Fibroblast of mammary gland (primary cell): ENCODE data around the gene EML3.

Source experiments
- DNase-seq: peaks from one replicate; pipeline ENCODE4 v3.0.0-alpha.2; 2010; ENCODE audit warnings: low read depth
- H3K4me3 ChIP-seq: 2 replicates; pipeline ENCODE4 v1.5.1; 2011; ENCODE audit warnings: low read depth, mild to moderate bottlenecking, low read length, moderate library complexity; ENCODE audit not compliant: control insufficient read depth
- TF ChIP-seq, protein P1 (sequence below): conservative IDR thresholded peaks from 2 replicates; pipeline ENCODE4 v1.5.1; 2011; ENCODE audit warnings: low read depth, low read length, inconsistent platforms; ENCODE audit not compliant: control insufficient read depth, insufficient read depth

Gene EML3

DNA sequence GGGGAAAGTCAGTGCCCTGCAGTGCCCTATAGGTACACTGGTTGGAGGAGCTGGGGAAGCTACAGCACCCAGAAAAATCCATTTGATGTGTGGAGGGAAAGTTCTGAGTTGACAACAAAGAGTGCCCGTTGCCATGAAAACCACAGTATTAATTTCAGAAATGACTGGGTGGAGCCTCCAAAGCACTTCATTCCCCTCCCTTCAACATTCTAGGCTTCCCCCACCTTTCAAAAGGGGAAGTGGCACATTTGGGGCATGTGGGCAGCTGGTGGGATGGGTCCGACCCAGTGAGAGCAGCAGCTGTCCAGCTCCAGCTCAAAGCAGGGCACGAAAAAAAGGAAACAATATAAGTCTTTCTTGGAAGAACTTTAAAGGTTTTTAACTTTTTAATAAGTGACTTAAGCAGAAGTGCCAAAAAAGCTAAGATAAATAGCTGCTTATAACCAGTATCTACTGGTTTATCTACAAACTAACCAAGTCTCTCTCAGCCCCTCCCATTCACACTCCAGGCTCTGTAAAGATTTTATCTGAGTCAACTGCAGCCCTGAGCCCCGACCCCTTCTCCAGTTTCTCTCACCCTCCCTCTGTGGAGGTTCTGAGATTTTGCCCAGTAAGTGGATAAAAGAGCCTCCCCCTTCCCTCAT, 57.0 kb downstream of the EML3 start:
- DNase-seq, result peak; percentile 67
- peak overlapping the region; percentile 16 for H3K4me3 ChIP-seq
- TF ChIP-seq, protein P1, sequence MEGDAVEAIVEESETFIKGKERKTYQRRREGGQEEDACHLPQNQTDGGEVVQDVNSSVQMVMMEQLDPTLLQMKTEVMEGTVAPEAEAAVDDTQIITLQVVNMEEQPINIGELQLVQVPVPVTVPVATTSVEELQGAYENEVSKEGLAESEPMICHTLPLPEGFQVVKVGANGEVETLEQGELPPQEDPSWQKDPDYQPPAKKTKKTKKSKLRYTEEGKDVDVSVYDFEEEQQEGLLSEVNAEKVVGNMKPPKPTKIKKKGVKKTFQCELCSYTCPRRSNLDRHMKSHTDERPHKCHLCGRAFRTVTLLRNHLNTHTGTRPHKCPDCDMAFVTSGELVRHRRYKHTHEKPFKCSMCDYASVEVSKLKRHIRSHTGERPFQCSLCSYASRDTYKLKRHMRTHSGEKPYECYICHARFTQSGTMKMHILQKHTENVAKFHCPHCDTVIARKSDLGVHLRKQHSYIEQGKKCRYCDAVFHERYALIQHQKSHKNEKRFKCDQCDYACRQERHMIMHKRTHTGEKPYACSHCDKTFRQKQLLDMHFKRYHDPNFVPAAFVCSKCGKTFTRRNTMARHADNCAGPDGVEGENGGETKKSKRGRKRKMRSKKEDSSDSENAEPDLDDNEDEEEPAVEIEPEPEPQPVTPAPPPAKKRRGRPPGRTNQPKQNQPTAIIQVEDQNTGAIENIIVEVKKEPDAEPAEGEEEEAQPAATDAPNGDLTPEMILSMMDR, result no peak

DNA sequence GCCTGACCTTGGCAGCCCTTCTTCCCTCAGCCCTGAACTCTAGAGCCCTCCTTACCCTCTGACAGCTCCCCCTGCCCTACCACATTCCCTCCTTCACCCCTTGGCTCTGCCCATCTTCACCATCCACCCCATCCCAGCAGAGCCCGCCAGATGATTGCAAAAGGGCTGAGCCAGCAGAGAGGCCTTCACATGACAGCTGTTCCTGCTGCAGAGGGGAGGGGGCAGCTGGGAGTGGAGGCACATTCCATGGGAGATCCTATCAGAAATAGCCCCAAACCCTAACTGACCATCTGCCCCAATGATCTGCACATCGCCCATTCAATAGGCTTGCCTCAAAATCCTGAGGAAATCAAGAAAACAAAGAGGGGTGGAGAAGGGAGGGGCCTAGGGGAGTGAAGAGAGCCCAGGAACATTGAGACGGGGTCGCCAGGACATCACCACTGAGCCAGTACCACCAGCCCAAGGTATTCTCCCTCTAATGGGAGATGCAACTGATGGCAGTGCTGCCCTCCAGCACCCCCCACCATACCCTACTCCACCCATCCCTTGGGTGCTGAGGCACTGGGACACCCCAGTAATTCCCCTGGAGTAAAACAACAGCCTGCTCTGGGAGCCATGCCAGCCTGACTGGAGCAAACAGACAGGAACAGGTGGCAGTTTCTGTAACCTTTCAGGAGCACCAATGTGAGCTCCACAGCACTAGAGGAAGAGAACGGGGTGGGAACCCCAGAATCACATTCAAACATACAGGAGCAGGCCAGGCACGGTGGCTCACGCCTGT, 58.0 kb downstream of the EML3 start:
- no peak for DNase-seq
- H3K4me3 ChIP-seq, result peak overlapping the region; percentile 14
- TF ChIP-seq, protein P1, result no peak

DNA sequence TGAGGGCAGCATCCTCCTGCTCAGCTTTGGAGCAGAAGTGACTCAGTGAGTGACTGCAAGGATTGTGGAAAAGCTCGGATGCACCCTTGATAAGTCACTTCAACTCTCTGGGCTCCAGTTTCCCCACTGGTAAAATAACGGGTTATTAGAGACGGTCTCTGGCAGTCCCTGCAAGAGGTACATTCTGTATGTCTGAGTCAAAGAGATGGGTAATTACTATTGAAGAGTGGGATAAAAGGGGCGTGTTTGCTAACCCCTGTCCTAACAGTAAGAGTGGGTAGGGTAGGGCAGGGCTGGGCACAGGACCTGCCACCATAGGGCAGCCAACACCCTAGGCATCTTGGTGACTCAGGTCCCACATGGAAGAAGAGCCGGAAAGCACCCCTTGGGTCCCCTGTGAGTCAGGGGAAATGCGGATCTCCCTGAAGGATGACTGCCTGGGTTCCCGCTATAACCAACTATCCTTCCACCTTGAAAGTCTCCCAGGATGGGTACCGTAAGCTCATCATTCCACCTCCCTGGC, 58.7 kb downstream of the EML3 start:
- DNase-seq, result peak; percentile 96
- TF ChIP-seq, protein P1, result no peak
- H3K4me3 ChIP-seq, result peak overlapping the region; percentile 38

DNA sequence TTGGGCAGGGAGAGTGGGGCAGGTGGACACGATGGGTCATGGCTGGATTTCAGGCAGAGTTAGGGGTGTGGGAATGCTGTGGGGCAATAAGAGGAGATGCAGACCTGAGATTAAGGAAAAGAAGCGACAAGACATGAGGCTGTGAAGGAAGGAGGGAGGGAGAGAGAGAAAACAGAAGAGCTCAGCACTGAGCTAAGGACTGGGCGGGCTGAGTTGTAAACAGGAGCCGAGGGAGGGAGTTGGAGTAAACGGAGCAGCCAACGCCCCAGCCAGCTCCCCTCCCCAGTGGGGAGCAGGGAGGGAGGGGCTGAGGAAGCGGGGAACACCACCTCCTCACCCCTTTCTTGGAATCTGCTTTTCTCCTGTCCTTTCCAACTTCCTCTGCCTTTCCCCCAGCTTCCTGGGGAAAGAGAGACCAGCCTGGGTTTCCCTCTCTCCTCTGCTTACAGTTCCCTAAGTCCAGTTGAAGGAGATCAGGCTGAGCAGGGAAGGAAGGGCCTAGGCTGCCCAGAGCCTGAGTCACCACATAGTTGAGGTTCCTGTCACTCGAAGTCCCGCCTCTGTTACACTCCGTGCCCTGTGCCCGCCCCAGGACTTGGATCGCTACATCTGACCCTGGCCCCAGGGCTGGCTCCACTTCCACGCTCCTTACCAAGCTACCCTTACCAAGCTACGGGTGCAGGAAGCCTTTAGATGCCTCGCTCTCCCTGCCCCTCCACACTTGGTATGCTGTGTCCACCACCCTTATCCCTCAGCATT, 59.3 kb downstream of the EML3 start:
- TF ChIP-seq, protein P1, result no peak
- peak overlapping the region; percentile 38 for H3K4me3 ChIP-seq
- DNase-seq, result peak; percentile 97

DNA sequence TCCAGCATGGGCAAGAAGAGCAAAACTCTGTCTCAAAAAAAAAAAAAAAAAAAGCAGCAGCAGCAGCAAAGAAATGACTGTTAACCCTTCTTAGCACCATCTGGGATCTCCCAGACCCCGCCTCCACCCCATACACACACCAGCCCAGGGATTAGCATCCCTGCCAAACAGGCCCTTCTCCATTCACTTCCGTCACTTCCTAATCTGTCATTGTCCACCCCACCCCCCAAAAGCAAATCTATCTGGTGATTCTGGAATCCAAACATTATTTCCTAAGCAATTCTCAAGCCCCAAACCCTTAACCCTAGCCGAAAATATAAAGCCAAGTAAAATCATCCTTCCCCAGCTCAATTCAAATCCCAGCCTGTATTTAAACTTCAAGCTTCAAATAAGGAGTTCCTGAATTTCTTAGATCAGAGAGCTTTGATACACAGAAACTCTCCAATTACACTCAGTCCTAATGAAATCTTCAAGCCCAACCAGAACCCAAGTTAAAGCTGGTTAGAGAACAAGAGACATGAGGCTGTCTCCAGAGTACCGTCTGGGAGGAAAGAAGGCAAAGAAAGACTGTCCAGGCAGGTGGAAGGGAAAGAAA, 60.0 kb downstream of the EML3 start:
- H3K4me3 ChIP-seq, result peak overlapping the region; percentile 37
- TF ChIP-seq, protein P1, result no peak
- peak; percentile 82 for DNase-seq
